GM18907 (cell line): ENCODE measurements around the gene TEAD1.
"Not testable (repeated sequence)": the region's sequence is repeated elsewhere in the genome, so short reads cannot be mapped to it uniquely, and the experiment has no call there.

ENCODE experiments used
- ATAC-seq: cut with Tn5 transposase; IDR thresholded peaks from one replicate; pipeline ENCODE4 v1.9.1; 2021; ENCODE audit warnings: mild to moderate bottlenecking, moderate library complexity; ENCODE audit not compliant: unreplicated experiment

TEAD1 gene

GRCh38 chr11:12733091-12733490 is 58.9 kb downstream of the TEAD1 start:
- ATAC-seq = no peak

GRCh38 chr11:12734625-12735024 is 60.4 kb downstream of the TEAD1 start:
- ATAC-seq = no peak

- no peak for ATAC-seq
Measured at GRCh38 chr11:12735262-12735661, 61.0 kb downstream of the TEAD1 start.

- no peak for ATAC-seq
Measured at GRCh38 chr11:12737024-12737423, 62.8 kb downstream of the TEAD1 start.

- no peak for ATAC-seq
Measured at GRCh38 chr11:12741671-12742216, 67.5 kb downstream of the TEAD1 start.

GRCh38 chr11:12743834-12744449 is 69.7 kb downstream of the TEAD1 start:
- ATAC-seq = no peak

- no peak for ATAC-seq
Measured at GRCh38 chr11:12744826-12745502, 70.7 kb downstream of the TEAD1 start.

- no peak for ATAC-seq
Measured at GRCh38 chr11:12745787-12746186, 71.6 kb downstream of the TEAD1 start.

GRCh38 chr11:12746593-12747097 is 72.4 kb downstream of the TEAD1 start:
- ATAC-seq = no peak

- ATAC-seq = no peak
Measured at GRCh38 chr11:12748561-12748960, 74.3 kb downstream of the TEAD1 start.

GRCh38 chr11:12749442-12749841 is 75.2 kb downstream of the TEAD1 start:
- no peak for ATAC-seq

GRCh38 chr11:12750181-12750580 is 76.0 kb downstream of the TEAD1 start:
- ATAC-seq = no peak

- no peak for ATAC-seq
Measured at GRCh38 chr11:12752868-12753524, 78.8 kb downstream of the TEAD1 start.

- ATAC-seq = no peak
Measured at GRCh38 chr11:12754021-12754420, 79.8 kb downstream of the TEAD1 start.

- ATAC-seq = no peak
Measured at GRCh38 chr11:12754582-12755234, 80.5 kb downstream of the TEAD1 start.

GRCh38 chr11:12755510-12756453 is 81.6 kb downstream of the TEAD1 start:
- no peak for ATAC-seq

GRCh38 chr11:12756454-12756806 is 82.2 kb downstream of the TEAD1 start:
- ATAC-seq = no peak

GRCh38 chr11:12756867-12757266 is 82.6 kb downstream of the TEAD1 start:
- ATAC-seq = no peak

- ATAC-seq = no peak
Measured at GRCh38 chr11:12757416-12757815, 83.2 kb downstream of the TEAD1 start.

- ATAC-seq = not testable (repeated sequence)
Measured at GRCh38 chr11:12758117-12758516, 83.9 kb downstream of the TEAD1 start.
